ENCODE data around the gene RANBP2.
A peak's percentile ranks its signal among the peaks of the same experiment; 100 is the strongest.

RANBP2 gene

GRCh38 chr2:108786008-108786353 lies 66.7 kb downstream of the RANBP2 start:
- DNase-seq, result no peak

- DNase-seq, result peak; percentile 89 to 91
Measured at GRCh38 chr2:108786354-108787215, 67.3 kb downstream of the RANBP2 start, which contains the start of gene CCDC138. TSS of gene CCDC138 (plus strand) at chr2:108786771. CDS start at chr2:108786823, 52 bp downstream.

GRCh38 chr2:108787216-108787541 lies 67.9 kb downstream of the RANBP2 start:
- no peak for DNase-seq

- no peak for DNase-seq
Measured at GRCh38 chr2:108803045-108803736, 83.9 kb downstream of the RANBP2 start.

- no peak for DNase-seq
Measured at GRCh38 chr2:108805032-108805431, 85.8 kb downstream of the RANBP2 start.

- no peak for DNase-seq
Measured at GRCh38 chr2:108805782-108806181, 86.5 kb downstream of the RANBP2 start.

- DNase-seq, result no peak
Measured at GRCh38 chr2:108806371-108807113, 87.3 kb downstream of the RANBP2 start.

GRCh38 chr2:108809936-108810335 lies 90.7 kb downstream of the RANBP2 start:
- no peak for DNase-seq

- no peak for DNase-seq
Measured at GRCh38 chr2:108810993-108811957, 92.0 kb downstream of the RANBP2 start.

GRCh38 chr2:108813732-108814131 lies 94.5 kb downstream of the RANBP2 start:
- DNase-seq, result no peak

GRCh38 chr2:108820482-108820881 lies 101.2 kb downstream of the RANBP2 start:
- DNase-seq, result no peak

GRCh38 chr2:108823286-108823685 lies 104.0 kb downstream of the RANBP2 start:
- no peak for DNase-seq

- no peak for DNase-seq
Measured at GRCh38 chr2:108824316-108825070, 105.2 kb downstream of the RANBP2 start.

GRCh38 chr2:108825254-108825653 lies 106.0 kb downstream of the RANBP2 start:
- no peak for DNase-seq

GRCh38 chr2:108825736-108826135 lies 106.5 kb downstream of the RANBP2 start:
- no peak for DNase-seq

- no peak for DNase-seq
Measured at GRCh38 chr2:108829578-108830310, 110.5 kb downstream of the RANBP2 start.

GRCh38 chr2:108833219-108833618 lies 113.9 kb downstream of the RANBP2 start:
- no peak for DNase-seq

GRCh38 chr2:108834620-108835019 lies 115.3 kb downstream of the RANBP2 start:
- DNase-seq, result no peak

GRCh38 chr2:108835040-108835439 lies 115.8 kb downstream of the RANBP2 start:
- DNase-seq, result no peak
